Naive thymus-derived CD4-positive, alpha-beta T cell (primary cell): ENCODE data around the gene COBLL1. TPM values are rescaled to one million over a fixed set of nuclear protein-coding genes. Genes with fewer than 3 reads are reported as not detected.
"Not testable (repeated sequence)": the region's sequence is repeated elsewhere in the genome, so short reads cannot be mapped to it uniquely, and the experiment has no call there.

Source experiments
- ATAC-seq: fragments of 150-1000 bp; cut with Tn5 transposase; 2 replicates; pipeline ENCODE4 v1.10.0; 2021; ENCODE audit warnings: mild to moderate bottlenecking, moderate library complexity
- CTCF ChIA-PET: fragments of 350-600 bp; sonication (Branson Sonifier 250); formaldehyde crosslinking; loops from one replicate; lab custom pipeline; 2021; ENCODE audit warnings: antibody characterized with exemption; lab: Charles Lee
- POLR2A ChIA-PET: fragments of 350-600 bp; sonication (Branson Sonifier 250); formaldehyde crosslinking; loops from one replicate; lab custom pipeline; 2021; ENCODE audit warnings: antibody characterized with exemption, inconsistent platforms; lab: Charles Lee
- DNase-seq, 9 donors: peaks; one replicate each; pipeline versions ENCODE4 v3.0.0 to v3.0.0-alpha.2; 2020 to 2022; ENCODE audit warnings: mixed read lengths in 1 of 9
- H3K27ac ChIP-seq: one replicate; pipeline ENCODE4 v1.7.0; 2013; ENCODE audit warnings: mild to moderate bottlenecking, low read depth, low read length, moderate library complexity
- H3K27me3 ChIP-seq, 2 donors: one replicate each; pipeline ENCODE4 v1.7.0; 2013; ENCODE audit warnings: low read length in 2 of 2, mild to moderate bottlenecking in 2 of 2, moderate library complexity in 2 of 2; ENCODE audit not compliant: control insufficient read depth in 2 of 2, insufficient read depth in 2 of 2
- H3K36me3 ChIP-seq, 3 experiments: 1 replicate in 2 of 3; 2 replicates in 1 of 3; pipeline ENCODE4 v1.7.0; 2013; ENCODE audit warnings: low read length in 3 of 3, mild to moderate bottlenecking in 3 of 3, moderate library complexity in 1 of 3; ENCODE audit not compliant: insufficient read depth in 3 of 3, control insufficient read depth in 2 of 3
- H3K4me1 ChIP-seq, 2 donors: one replicate each; pipeline ENCODE4 v1.7.0; 2013; ENCODE audit warnings: low read length in 2 of 2, mild to moderate bottlenecking in 2 of 2, moderate library complexity in 1 of 2; ENCODE audit not compliant: control insufficient read depth in 2 of 2, insufficient read depth in 2 of 2
- H3K4me3 ChIP-seq: 2 replicates; pipeline ENCODE4 v1.7.0; 2013; ENCODE audit warnings: mild to moderate bottlenecking, low read length
- H3K9me3 ChIP-seq, 3 experiments: 1 replicate in 2 of 3; 2 replicates in 1 of 3; pipeline ENCODE4 v1.7.0; 2013; ENCODE audit warnings: low read length in 3 of 3; ENCODE audit not compliant: control insufficient read depth in 2 of 3
- H3K27ac Mint-ChIP-seq, 9 donors: one replicate each; pipeline ENCODE4 v1.8.0; 2020 to 2022; ENCODE audit warnings: mixed read lengths in 9 of 9, mild to moderate bottlenecking in 8 of 9, moderate library complexity in 5 of 9, inconsistent platforms in 2 of 9
- H3K27me3 Mint-ChIP-seq, 5 donors: one replicate each; pipeline ENCODE4 v1.8.0; 2021 to 2022; ENCODE audit warnings: mixed read lengths in 5 of 5, mild to moderate bottlenecking in 1 of 5
- H3K36me3 Mint-ChIP-seq, 5 donors: one replicate each; pipeline ENCODE4 v1.8.0; 2020 to 2022; ENCODE audit warnings: mixed read lengths in 5 of 5, mild to moderate bottlenecking in 3 of 5, inconsistent platforms in 1 of 5
- H3K4me1 Mint-ChIP-seq, 7 donors: one replicate each; pipeline ENCODE4 v1.8.0; 2020 to 2022; ENCODE audit warnings: mixed read lengths in 7 of 7, mild to moderate bottlenecking in 3 of 7, inconsistent platforms in 1 of 7
- H3K4me3 Mint-ChIP-seq, 10 donors: one replicate each; pipeline ENCODE4 v1.8.0; 2020 to 2022; ENCODE audit warnings: mild to moderate bottlenecking in 10 of 10, mixed read lengths in 10 of 10, moderate library complexity in 6 of 10, inconsistent platforms in 2 of 10
- H3K9me3 Mint-ChIP-seq, 11 donors: one replicate each; pipeline ENCODE4 v1.8.0; 2020 to 2022; ENCODE audit warnings: mixed read lengths in 11 of 11, mild to moderate bottlenecking in 4 of 11, inconsistent platforms in 1 of 11, moderate library complexity in 1 of 11
- intact Hi-C, 2 donors: fragments of 100-400 bp; cut with micrococcal nuclease; formaldehyde crosslinking; loops; one replicate each; pipeline ENCODE4 v1.15.1; 2023
- polyA plus RNA-seq, 2 donors: library from polyadenylated mRNA; unstranded; fragments of 300-500 nt; fragmentation: Illumina TruSeq; gene quantifications; one replicate each; pipeline ENCODE4 v1.2.3, GENCODE V29; 2021
- total RNA-seq, 6 experiments: library from RNA in 5 of 6; stranded (reverse) in 5 of 6; gene quantifications; 1 replicate in 5 of 6; 2 replicates in 1 of 6; pipeline ENCODE4 v1.2.3 and lab custom pipeline; 2021 to 2026

The COBLL1 gene
- total and polyA plus RNA-seq, 7 experiments from 2014 or later = 0.22 to 8.0 (median 0.57) TPM; not detected in 2

- Histone ChIP-seq H3K9me3 (no peaks in the 10 kb centered on the region), H3K4me1 (no peaks in the 10 kb centered on the region), H3K27me3 (no peaks in the 10 kb centered on the region), H3K36me3 (no peaks in the 10 kb centered on the region), H3K4me3 (no peak overlapping the region), H3K27ac (no peak overlapping the region)
- ATAC-seq (no peak), DNase-seq (no peak)
- CTCF ChIA-PET = no interaction called here
- POLR2A ChIA-PET = no interaction called here
- Mint-ChIP-seq H3K27me3 (peaks cover 0 to 2% (median 0%) of the 10 kb centered on the region in 5 donors), H3K27ac (no peak overlapping the region), H3K36me3 (no peaks in the 10 kb centered on the region), H3K9me3 (peaks cover 0 to 4% (median 0%) of the 10 kb centered on the region in 11 donors), H3K4me3 (no peak overlapping the region), H3K4me1 (no peaks in the 10 kb centered on the region)
- intact Hi-C loops = no loop called here
Observed at GRCh38 chr2:164761737-164762460, 79.7 kb downstream of the COBLL1 start.

- H3K27me3 Mint-ChIP-seq, H3K4me3 ChIP-seq, H3K4me1 Mint-ChIP-seq, CTCF ChIA-PET, intact Hi-C loops, H3K27me3 ChIP-seq, H3K36me3 ChIP-seq, H3K27ac ChIP-seq, DNase-seq, H3K4me1 ChIP-seq, H3K4me3 Mint-ChIP-seq, H3K36me3 Mint-ChIP-seq, POLR2A ChIA-PET, H3K9me3 ChIP-seq, H3K9me3 Mint-ChIP-seq, H3K27ac Mint-ChIP-seq: not testable (repeated sequence)
- ATAC-seq = peak; percentile 38
Observed at GRCh38 chr2:164761201-164761600, 80.4 kb downstream of the COBLL1 start.

GRCh38 chr2:164760179-164760578 is 81.4 kb downstream of the COBLL1 start:
- H3K27me3 Mint-ChIP-seq = no peaks in the 10 kb centered on the region
- peaks cover 0 to 4% (median 0%) of the 10 kb centered on the region in 11 donors for H3K9me3 Mint-ChIP-seq

GRCh38 chr2:164757934-164758695 is 83.5 kb downstream of the COBLL1 start:
- CTCF ChIA-PET = no interaction called here
- no peak overlapping the region for H3K4me3 ChIP-seq

More at GRCh38 chr2:164760179-164760578, 81.4 kb downstream of the COBLL1 start:
- no peak for ATAC-seq
- intact Hi-C loops = no loop called here
- no peaks in the 10 kb centered on the region for H3K9me3 ChIP-seq
- DNase-seq = no peak
- Mint-ChIP-seq H3K4me1 (no peaks in the 10 kb centered on the region), H3K4me3 (no peak overlapping the region), H3K27ac (no peak overlapping the region), H3K36me3 (no peaks in the 10 kb centered on the region)
- H3K4me1 ChIP-seq = no peaks in the 10 kb centered on the region
- ChIA-PET POLR2A (no interaction called here), CTCF (no interaction called here)
- H3K27ac ChIP-seq = no peak overlapping the region
- no peaks in the 10 kb centered on the region for H3K27me3 ChIP-seq
- H3K4me3 ChIP-seq = no peak overlapping the region
- H3K36me3 ChIP-seq = no peaks in the 10 kb centered on the region

GRCh38 chr2:164756773-164757172 is 84.8 kb downstream of the COBLL1 start:
- POLR2A ChIA-PET = no interaction called here
- H3K4me1 ChIP-seq = no peaks in the 10 kb centered on the region
- ATAC-seq = no peak
- no peaks in the 10 kb centered on the region for H3K9me3 ChIP-seq
- no peaks in the 10 kb centered on the region for H3K36me3 Mint-ChIP-seq
- H3K9me3 Mint-ChIP-seq = no peaks in the 10 kb centered on the region
- intact Hi-C loops = no loop called here
- no peak overlapping the region for H3K27ac ChIP-seq
- CTCF ChIA-PET = no interaction called here
- DNase-seq = no peak
- H3K27me3 Mint-ChIP-seq = no peaks in the 10 kb centered on the region
- H3K4me1 Mint-ChIP-seq = no peaks in the 10 kb centered on the region
- H3K4me3 Mint-ChIP-seq = no peak overlapping the region
- H3K36me3 ChIP-seq = no peaks in the 10 kb centered on the region
- H3K27me3 ChIP-seq = no peaks in the 10 kb centered on the region
- H3K27ac Mint-ChIP-seq = no peak overlapping the region
- H3K4me3 ChIP-seq = no peak overlapping the region

More at GRCh38 chr2:164757934-164758695, 83.5 kb downstream of the COBLL1 start:
- ATAC-seq = no peak
- Mint-ChIP-seq H3K9me3 (no peaks in the 10 kb centered on the region), H3K4me1 (no peaks in the 10 kb centered on the region), H3K4me3 (no peak overlapping the region), H3K27me3 (no peaks in the 10 kb centered on the region), H3K36me3 (no peaks in the 10 kb centered on the region), H3K27ac (no peak overlapping the region)
- no peaks in the 10 kb centered on the region for H3K27me3 ChIP-seq
- no peaks in the 10 kb centered on the region for H3K9me3 ChIP-seq
- POLR2A ChIA-PET = no interaction called here
- no peak for DNase-seq
- no peaks in the 10 kb centered on the region for H3K4me1 ChIP-seq
- intact Hi-C loops = no loop called here
- no peaks in the 10 kb centered on the region for H3K36me3 ChIP-seq
- no peak overlapping the region for H3K27ac ChIP-seq

GRCh38 chr2:164755952-164756351 is 85.7 kb downstream of the COBLL1 start:
- Mint-ChIP-seq H3K27me3 (no peaks in the 10 kb centered on the region), H3K27ac (no peak overlapping the region), H3K4me3 (no peak overlapping the region), H3K36me3 (no peaks in the 10 kb centered on the region), H3K9me3 (peaks cover 0 to under 1% (median 0%) of the 10 kb centered on the region in 11 donors), H3K4me1 (no peaks in the 10 kb centered on the region)
- DNase-seq (no peak), ATAC-seq (no peak)
- Histone ChIP-seq H3K4me3 (no peak overlapping the region), H3K27me3 (no peaks in the 10 kb centered on the region), H3K4me1 (no peaks in the 10 kb centered on the region), H3K36me3 (no peaks in the 10 kb centered on the region), H3K9me3 (no peaks in the 10 kb centered on the region), H3K27ac (no peak overlapping the region)
- CTCF ChIA-PET = no interaction called here
- intact Hi-C loops = no loop called here
- POLR2A ChIA-PET = no interaction called here
